Activated naive CD8-positive, alpha-beta T cell treated with anti-CD3 and anti-CD28 coated beads, Interleukin-2, amount 10 ng/mL, durations not matched to agents 7 days and 5 days (primary cell): ENCODE results near the gene MAGEA2B. TPM values are rescaled to one million over a fixed set of nuclear protein-coding genes. Genes with fewer than 3 reads are reported as not detected.

ENCODE experiments used
- total RNA-seq, 2 experiments: library from RNA; stranded (reverse); gene quantifications; one replicate each; pipeline ENCODE4 v1.2.3, GENCODE V29; 2021

MAGEA2B gene
- total RNA-seq, 2 experiments from 2014 or later = not detected

Other genes with a start within 250 kb of the MAGEA2B start
- not detected for gene GABRQ, start 76.7 kb upstream of the MAGEA2B start, total RNA-seq
- gene MAGEA3, start 15.8 kb upstream of the MAGEA2B start, total RNA-seq = not detected
- under 1 TPM in 1 of 2 experiments, not detected in 1; 0.61 TPM for gene CSAG2, start 5.4 kb upstream of the MAGEA2B start, total RNA-seq
- not detected for gene CSAG1, start 19.1 kb downstream of the MAGEA2B start, total RNA-seq
- not detected for gene MAGEA12, start 19.1 kb downstream of the MAGEA2B start, total RNA-seq
- not detected for gene MAGEA2, start 39.2 kb downstream of the MAGEA2B start, total RNA-seq
- not detected for gene CSAG3, start 44.6 kb downstream of the MAGEA2B start, total RNA-seq
- gene MAGEA6, start 55.1 kb downstream of the MAGEA2B start, total RNA-seq = not detected
- gene CETN2, start 116.1 kb downstream of the MAGEA2B start, total RNA-seq = 1 to 10 TPM; 7.3 to 8.9 TPM
- gene NSDHL, start 116.4 kb downstream of the MAGEA2B start, total RNA-seq = 10 to 100 TPM; 11.4 to 13.8 TPM
- gene ZNF185, start 183.4 kb downstream of the MAGEA2B start, total RNA-seq = 1 to 10 TPM; 1.6 to 1.9 TPM